GM19467 (cell line): Measurements from ENCODE around the gene CCL11.
"Not testable (repeated sequence)": the region's sequence is repeated elsewhere in the genome, so short reads cannot be mapped to it uniquely, and the experiment has no call there.

ENCODE experiments used
- ATAC-seq: cut with Tn5 transposase; IDR thresholded peaks from one replicate; pipeline ENCODE4 v1.9.1; 2021; ENCODE audit warnings: mild to moderate bottlenecking, moderate library complexity; ENCODE audit not compliant: unreplicated experiment

The CCL11 gene

GRCh38 chr17:34305606-34306005, 20.1 kb downstream of the CCL11 start:
- no peak for ATAC-seq

GRCh38 chr17:34306466-34306865, 20.9 kb downstream of the CCL11 start:
- ATAC-seq, result no peak

GRCh38 chr17:34307110-34307509, 21.6 kb downstream of the CCL11 start:
- ATAC-seq, result no peak

- no peak for ATAC-seq
Measured at GRCh38 chr17:34308371-34308770, 22.8 kb downstream of the CCL11 start.

GRCh38 chr17:34311291-34311690, 25.7 kb downstream of the CCL11 start:
- no peak for ATAC-seq

GRCh38 chr17:34312080-34312479, 26.5 kb downstream of the CCL11 start:
- ATAC-seq, result no peak

- no peak for ATAC-seq
Measured at GRCh38 chr17:34313164-34313563, 27.6 kb downstream of the CCL11 start.

GRCh38 chr17:34314279-34314678, 28.7 kb downstream of the CCL11 start:
- ATAC-seq, result no peak

GRCh38 chr17:34318474-34318873, 32.9 kb downstream of the CCL11 start:
- ATAC-seq, result no peak

GRCh38 chr17:34319039-34319483, 33.5 kb downstream of the CCL11 start, which contains the start of gene CCL8:
TSS of gene CCL8 (plus strand) at chr17:34319435. CDS start at chr17:34319502, 67 bp downstream.
- ATAC-seq, result no peak

- no peak for ATAC-seq
Measured at GRCh38 chr17:34321964-34322363, 36.4 kb downstream of the CCL11 start.

- not testable (repeated sequence) for ATAC-seq
Measured at GRCh38 chr17:34327580-34327979, 42.0 kb downstream of the CCL11 start.

GRCh38 chr17:34337701-34338100, 52.2 kb downstream of the CCL11 start:
- ATAC-seq, result no peak
